Measurements from ENCODE around the gene RALGAPA1. TPM values are rescaled to one million over a fixed set of nuclear protein-coding genes. Genes with fewer than 3 reads are reported as not detected.

Gene RALGAPA1
- polyA plus RNA-seq, 10 donors: 21.1 to 36.1 (median 28.8) TPM

GRCh38 chr14:35549551-35549950, 259.5 kb downstream of the RALGAPA1 start:
- DNase-seq: no peak

- DNase-seq: no peak
Observed at GRCh38 chr14:35543006-35543405, 266.1 kb downstream of the RALGAPA1 start.

GRCh38 chr14:35539969-35540368, 269.1 kb downstream of the RALGAPA1 start:
- DNase-seq: no peak

GRCh38 chr14:35535483-35536112, 273.5 kb downstream of the RALGAPA1 start:
- DNase-seq: no peak

- DNase-seq: peak; percentile 47 to 91 (median 84)
Observed at GRCh38 chr14:35534873-35535482, 274.1 kb downstream of the RALGAPA1 start.

- no peak for DNase-seq
Observed at GRCh38 chr14:35534208-35534872, 274.8 kb downstream of the RALGAPA1 start.

GRCh38 chr14:35533357-35534207, 275.5 kb downstream of the RALGAPA1 start, which contains the start of gene INSM2:
Gene INSM2, plus strand, starts transcription at chr14:35534164. Its CDS starts 89 bp downstream, at chr14:35534253.
- DNase-seq: peak; percentile 11 to 64 (median 39)

- no peak for DNase-seq
Observed at GRCh38 chr14:35532783-35533356, 276.2 kb downstream of the RALGAPA1 start.

GRCh38 chr14:35531960-35532747, 276.9 kb downstream of the RALGAPA1 start:
- no peak for DNase-seq

GRCh38 chr14:35526962-35527361, 282.1 kb downstream of the RALGAPA1 start:
- DNase-seq: no peak

- DNase-seq: no peak
Observed at GRCh38 chr14:35525695-35526094, 283.4 kb downstream of the RALGAPA1 start.

GRCh38 chr14:35519986-35520385, 289.1 kb downstream of the RALGAPA1 start:
- no peak for DNase-seq

- no peak for DNase-seq
Observed at GRCh38 chr14:35515916-35516315, 293.2 kb downstream of the RALGAPA1 start.

GRCh38 chr14:35512765-35513164, 296.3 kb downstream of the RALGAPA1 start:
- DNase-seq: no peak

GRCh38 chr14:35509846-35510245, 299.2 kb downstream of the RALGAPA1 start:
- DNase-seq: no peak

- peak in 1 of 3 donors; percentile 11 for DNase-seq
Observed at GRCh38 chr14:35506927-35507326, 302.2 kb downstream of the RALGAPA1 start.

GRCh38 chr14:35506461-35506860, 302.6 kb downstream of the RALGAPA1 start:
- no peak for DNase-seq

GRCh38 chr14:35504260-35504659, 304.8 kb downstream of the RALGAPA1 start:
- DNase-seq: no peak

- DNase-seq: no peak
Observed at GRCh38 chr14:35503646-35504045, 305.4 kb downstream of the RALGAPA1 start.

- no peak for DNase-seq
Observed at GRCh38 chr14:35499180-35499579, 309.9 kb downstream of the RALGAPA1 start.

- no peak for DNase-seq
Observed at GRCh38 chr14:35495278-35495677, 313.8 kb downstream of the RALGAPA1 start.

Data from muscle of back (tissue), 11 donors.